ENCODE data around the gene TMIGD1. TPM values are rescaled to one million over a fixed set of nuclear protein-coding genes. Genes with fewer than 3 reads are reported as not detected.

Gene TMIGD1
- total RNA-seq, 1 donor from 2014 or later: not detected

Other genes starting within 250 kb of the TMIGD1 start
- 28.2 and 30.7 TPM in 2 replicates for gene NSRP1, start 217.2 kb downstream of the TMIGD1 start, total RNA-seq
- gene SLC6A4, start 98.4 kb downstream of the TMIGD1 start, total RNA-seq: not detected in 2 replicates
- 85.9 and 87.1 TPM in 2 replicates for gene BLMH, start 42.1 kb downstream of the TMIGD1 start, total RNA-seq
- gene CPD, start 44.9 kb upstream of the TMIGD1 start, total RNA-seq: 48.4 and 53.4 TPM in 2 replicates
- gene GOSR1, start 143.4 kb upstream of the TMIGD1 start, total RNA-seq: 53.8 and 56.7 TPM in 2 replicates